Measurements from ENCODE around the gene SSR2. TPM values are rescaled to one million over a fixed set of nuclear protein-coding genes. Genes with fewer than 3 reads are reported as not detected.

SSR2 gene
- total RNA-seq, 1 donor from 2014 or later: 255 TPM

DNA sequence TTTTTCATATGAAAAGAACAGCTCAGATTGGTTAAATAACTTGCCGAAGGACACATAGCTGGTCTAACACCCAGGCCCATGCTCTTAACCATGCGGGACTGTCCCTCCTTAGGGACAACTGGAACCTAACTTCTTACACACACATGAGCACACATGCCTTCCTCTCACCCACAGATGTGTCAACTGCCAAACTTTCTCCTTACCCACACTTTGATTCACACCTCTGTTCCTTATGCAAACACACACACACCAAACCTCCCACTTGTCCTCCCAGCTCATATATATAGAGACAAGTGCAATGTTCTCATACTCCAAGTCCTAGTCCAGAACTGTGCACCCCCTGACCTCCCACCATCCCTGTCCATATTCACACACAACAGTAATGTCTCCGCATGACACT is 44.5 kb upstream of the SSR2 start:
- no peak overlapping the region for H3K27ac Mint-ChIP-seq (ENCODE audit: unreplicated experiment)
- H3K4me3 Mint-ChIP-seq: peak overlapping the region; percentile 47
- peaks cover 31% of the 10 kb centered on the region for H3K4me1 Mint-ChIP-seq
- TF ChIP-seq, protein P1, sequence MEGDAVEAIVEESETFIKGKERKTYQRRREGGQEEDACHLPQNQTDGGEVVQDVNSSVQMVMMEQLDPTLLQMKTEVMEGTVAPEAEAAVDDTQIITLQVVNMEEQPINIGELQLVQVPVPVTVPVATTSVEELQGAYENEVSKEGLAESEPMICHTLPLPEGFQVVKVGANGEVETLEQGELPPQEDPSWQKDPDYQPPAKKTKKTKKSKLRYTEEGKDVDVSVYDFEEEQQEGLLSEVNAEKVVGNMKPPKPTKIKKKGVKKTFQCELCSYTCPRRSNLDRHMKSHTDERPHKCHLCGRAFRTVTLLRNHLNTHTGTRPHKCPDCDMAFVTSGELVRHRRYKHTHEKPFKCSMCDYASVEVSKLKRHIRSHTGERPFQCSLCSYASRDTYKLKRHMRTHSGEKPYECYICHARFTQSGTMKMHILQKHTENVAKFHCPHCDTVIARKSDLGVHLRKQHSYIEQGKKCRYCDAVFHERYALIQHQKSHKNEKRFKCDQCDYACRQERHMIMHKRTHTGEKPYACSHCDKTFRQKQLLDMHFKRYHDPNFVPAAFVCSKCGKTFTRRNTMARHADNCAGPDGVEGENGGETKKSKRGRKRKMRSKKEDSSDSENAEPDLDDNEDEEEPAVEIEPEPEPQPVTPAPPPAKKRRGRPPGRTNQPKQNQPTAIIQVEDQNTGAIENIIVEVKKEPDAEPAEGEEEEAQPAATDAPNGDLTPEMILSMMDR (conservative IDR thresholded peaks at IDR 0.05): no peak
- no peaks in the 10 kb centered on the region for H3K36me3 Mint-ChIP-seq (ENCODE audit: low read depth)
- no peaks in the 10 kb centered on the region for H3K9me3 Mint-ChIP-seq
- no peak for DNase-seq (ENCODE audit: low read depth, low spot score)
- peaks cover 6% of the 10 kb centered on the region for H3K27me3 Mint-ChIP-seq (ENCODE audit: low read depth)

DNA sequence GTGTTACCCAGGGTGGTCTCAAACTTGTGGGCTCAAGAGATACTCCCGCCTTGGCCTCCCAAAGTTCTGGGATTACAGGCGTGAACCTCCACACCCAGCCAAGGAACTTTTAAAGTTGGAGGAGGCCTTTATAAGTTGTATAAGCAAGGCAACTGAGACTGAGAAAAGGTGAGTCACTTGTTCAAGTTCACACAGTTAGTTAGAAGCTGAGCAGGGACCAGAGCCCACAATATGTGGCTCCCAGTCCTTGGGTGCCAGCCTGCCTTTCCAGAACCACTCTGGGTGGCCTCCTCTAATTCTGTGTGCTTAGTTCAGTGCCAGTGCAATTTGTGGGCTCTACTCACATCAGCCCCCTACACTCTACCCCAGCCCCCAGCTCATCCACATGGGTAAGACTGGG is 43.9 kb upstream of the SSR2 start:
- H3K4me1 Mint-ChIP-seq: peaks cover 28% of the 10 kb centered on the region
- no peaks in the 10 kb centered on the region for H3K36me3 Mint-ChIP-seq (ENCODE audit: low read depth)
- peaks cover 5% of the 10 kb centered on the region for H3K27me3 Mint-ChIP-seq (ENCODE audit: low read depth)
- no peak overlapping the region for H3K4me3 Mint-ChIP-seq
- DNase-seq (ENCODE audit: low read depth, low spot score): no peak
- no peak overlapping the region for H3K27ac Mint-ChIP-seq (ENCODE audit: unreplicated experiment)
- no peaks in the 10 kb centered on the region for H3K9me3 Mint-ChIP-seq
- TF ChIP-seq, protein P1 (conservative IDR thresholded peaks at IDR 0.05): no peak

DNA sequence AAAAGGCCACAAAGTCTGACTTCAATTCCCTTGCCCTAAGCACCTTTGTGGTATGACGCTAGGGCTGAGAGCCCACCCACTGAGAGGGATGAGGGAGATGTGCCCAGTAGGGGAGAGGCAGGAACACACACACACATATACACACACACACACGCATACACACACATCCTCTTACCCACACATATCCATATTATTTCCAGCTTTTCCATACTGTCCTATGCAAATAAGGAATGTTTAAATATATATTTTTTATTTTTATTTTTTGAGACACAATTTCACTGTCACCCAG is 43.2 kb upstream of the SSR2 start:
- H3K4me3 Mint-ChIP-seq: no peak overlapping the region
- H3K4me1 Mint-ChIP-seq: peaks cover 28% of the 10 kb centered on the region
- DNase-seq (ENCODE audit: low read depth, low spot score): no peak
- peaks cover 3% of the 10 kb centered on the region for H3K27me3 Mint-ChIP-seq (ENCODE audit: low read depth)
- no peaks in the 10 kb centered on the region for H3K9me3 Mint-ChIP-seq
- H3K27ac Mint-ChIP-seq (ENCODE audit: unreplicated experiment): no peak overlapping the region
- H3K36me3 Mint-ChIP-seq (ENCODE audit: low read depth): no peaks in the 10 kb centered on the region
- TF ChIP-seq, protein P1 (conservative IDR thresholded peaks at IDR 0.05): no peak

DNA sequence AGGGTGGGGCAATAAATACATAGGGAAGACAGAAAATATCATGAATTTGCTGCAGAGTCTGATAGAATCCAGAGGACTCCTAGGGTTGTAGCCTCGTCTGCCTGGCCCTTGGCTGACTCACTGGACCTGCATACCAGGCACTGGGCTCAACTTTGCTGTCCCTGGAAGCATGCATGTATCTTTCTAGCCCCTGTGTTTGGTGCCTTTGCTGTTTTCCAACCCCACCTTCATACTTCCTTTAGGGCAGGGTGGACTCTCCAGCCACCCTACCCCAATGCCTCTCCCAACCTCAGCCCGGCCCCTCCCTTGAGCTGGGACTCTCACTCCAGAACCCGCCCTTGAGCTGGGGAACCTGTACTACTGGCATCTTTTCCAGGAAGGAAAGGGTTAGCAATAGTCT is 41.4 kb upstream of the SSR2 start:
- no peaks in the 10 kb centered on the region for H3K9me3 Mint-ChIP-seq
- TF ChIP-seq, protein P1 (conservative IDR thresholded peaks at IDR 0.05): no peak
- peak overlapping the region; percentile 6 for H3K4me3 Mint-ChIP-seq
- peaks cover 3% of the 10 kb centered on the region for H3K27me3 Mint-ChIP-seq (ENCODE audit: low read depth)
- peaks cover 2% of the 10 kb centered on the region for H3K36me3 Mint-ChIP-seq (ENCODE audit: low read depth)
- H3K27ac Mint-ChIP-seq (ENCODE audit: unreplicated experiment): peak overlapping the region; percentile 50
- DNase-seq (ENCODE audit: low read depth, low spot score): no peak
- H3K4me1 Mint-ChIP-seq: peaks cover 28% of the 10 kb centered on the region

DNA sequence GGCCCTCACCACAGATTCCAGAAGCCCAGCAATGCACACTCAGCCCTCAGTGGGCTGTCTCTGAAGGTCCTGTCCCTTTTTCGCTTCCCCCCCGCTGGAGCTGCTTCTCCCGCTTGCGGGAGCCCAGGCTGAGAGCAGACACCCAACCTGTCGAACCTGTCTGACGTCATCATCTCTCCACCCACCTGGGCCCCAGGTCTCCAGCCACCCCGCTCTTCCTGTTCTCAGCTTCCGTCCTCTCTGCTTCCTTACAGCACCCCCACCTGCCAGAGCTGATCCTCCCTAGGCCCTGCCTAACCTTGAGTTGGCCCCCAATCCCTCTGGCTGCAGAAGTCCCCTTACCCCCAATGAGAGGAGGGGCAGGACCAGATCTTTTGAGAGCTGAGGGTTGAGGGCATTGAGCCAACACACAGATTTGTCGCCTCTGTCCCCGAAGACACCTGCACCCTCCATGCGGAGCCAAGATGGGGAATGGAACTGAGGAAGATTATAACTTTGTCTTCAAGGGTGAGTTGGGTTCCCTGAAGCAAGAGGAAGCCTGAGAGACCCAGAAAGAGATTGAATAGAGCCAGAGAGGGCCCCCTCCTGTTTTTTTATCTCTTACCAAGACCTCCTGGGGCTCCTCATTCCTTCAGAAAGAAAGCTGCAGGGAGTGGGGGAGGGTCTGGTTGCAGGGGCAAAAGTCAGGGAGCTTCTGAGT is 40.3 kb upstream of the SSR2 start, which contains the start of gene RAB25:
RAB25 (plus strand) TSS at position 224 of the 700 bp plus-strand sequence; CDS start at position 465, 241 bp downstream.
- TF ChIP-seq, protein P1 (conservative IDR thresholded peaks at IDR 0.05): no peak
- H3K4me1 Mint-ChIP-seq: peaks cover 27% of the 10 kb centered on the region
- H3K9me3 Mint-ChIP-seq: no peaks in the 10 kb centered on the region
- peak within 1 kb of the TSS; percentile 6 for H3K4me3 Mint-ChIP-seq
- H3K36me3 Mint-ChIP-seq (ENCODE audit: low read depth): peaks cover 2% of the 10 kb centered on the region
- DNase-seq (ENCODE audit: low read depth, low spot score): no peak
- H3K27me3 Mint-ChIP-seq (ENCODE audit: low read depth): no peaks in the 10 kb centered on the region
- peak within 1 kb of the TSS; percentile 62 for H3K27ac Mint-ChIP-seq (ENCODE audit: unreplicated experiment)

All from neural crest cell (in vitro differentiated cells).